Fibroblast of skin of scalp (primary cell): ENCODE measurements around the gene BUB3.

Experiments used
- DNase-seq: peaks from one replicate; pipeline ENCODE4 v3.0.0-alpha.2; 2013

The BUB3 gene

DNA sequence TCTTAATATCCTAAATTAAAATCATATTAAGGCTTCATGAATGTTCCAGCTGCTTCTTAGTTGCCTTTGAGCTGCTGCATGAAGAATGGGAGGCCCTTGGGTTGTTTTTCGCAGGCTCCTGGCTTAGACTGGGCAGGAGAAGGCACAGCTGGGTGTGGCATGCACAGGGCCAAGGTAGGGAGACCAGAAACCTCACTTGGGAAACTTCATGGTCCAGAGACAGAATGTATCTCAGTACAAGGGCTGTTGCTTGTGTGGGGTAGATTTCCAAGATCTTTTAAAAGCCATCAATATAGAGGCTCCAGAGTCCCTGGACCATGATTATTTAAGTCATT lies 49.9 kb downstream of the BUB3 start:
- no peak for DNase-seq

DNA sequence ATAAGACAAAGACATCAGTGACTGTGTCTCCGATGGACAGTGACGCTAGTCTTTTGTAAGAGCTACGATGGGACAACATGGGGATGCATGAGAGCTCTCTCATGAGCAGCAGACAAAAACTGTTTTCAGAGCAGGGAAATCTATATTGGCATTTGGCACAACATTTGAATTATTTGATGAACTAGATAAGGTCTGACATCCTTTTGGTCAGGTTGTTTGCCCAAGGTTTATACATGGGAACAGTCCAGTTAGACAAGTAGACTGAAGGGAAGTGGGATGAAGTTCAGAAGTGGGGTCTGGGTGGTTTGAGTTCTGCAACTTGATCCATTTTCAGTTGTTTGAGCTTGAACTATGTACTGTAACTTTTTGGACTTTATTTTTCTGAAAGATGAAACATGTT lies 50.8 kb downstream of the BUB3 start:
- no peak for DNase-seq

DNA sequence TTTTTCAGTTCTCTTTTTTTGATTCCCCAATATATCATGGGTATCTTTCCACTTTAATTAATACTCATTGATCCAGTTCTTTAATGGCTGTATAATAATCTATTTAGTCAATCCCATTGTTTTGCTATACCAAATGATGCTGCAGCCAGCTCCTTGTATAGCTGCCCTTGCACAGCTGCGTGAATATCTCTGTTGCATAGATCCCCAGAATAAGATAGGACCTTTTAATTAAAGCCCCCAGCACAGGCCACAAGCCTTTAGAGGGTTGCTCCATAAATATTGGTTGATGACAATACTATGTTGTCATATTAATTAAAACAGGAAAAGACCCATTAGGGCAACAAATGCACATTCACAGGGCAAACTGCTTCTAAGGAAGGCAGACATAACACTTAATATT lies 57.9 kb downstream of the BUB3 start:
- no peak for DNase-seq

DNA sequence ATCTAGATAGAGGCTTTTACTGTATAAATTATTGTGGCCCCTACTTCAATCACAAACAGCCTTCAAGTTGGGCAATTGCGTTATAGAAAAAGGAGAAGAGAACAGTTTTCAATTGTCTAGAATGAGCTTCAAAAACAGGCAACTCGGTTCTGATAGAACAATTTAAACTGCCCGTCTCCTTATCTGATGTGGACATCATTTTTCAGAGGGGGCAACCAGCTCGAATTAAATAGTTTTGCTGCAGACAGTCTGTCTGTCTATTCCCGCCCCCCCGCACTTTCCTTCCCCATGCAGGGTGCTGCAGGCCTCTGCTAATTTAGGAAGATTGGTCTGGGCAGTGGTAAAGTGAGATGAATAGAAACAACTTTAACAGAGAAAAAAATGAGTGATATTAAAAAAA lies 58.4 kb downstream of the BUB3 start:
- no peak for DNase-seq

DNA sequence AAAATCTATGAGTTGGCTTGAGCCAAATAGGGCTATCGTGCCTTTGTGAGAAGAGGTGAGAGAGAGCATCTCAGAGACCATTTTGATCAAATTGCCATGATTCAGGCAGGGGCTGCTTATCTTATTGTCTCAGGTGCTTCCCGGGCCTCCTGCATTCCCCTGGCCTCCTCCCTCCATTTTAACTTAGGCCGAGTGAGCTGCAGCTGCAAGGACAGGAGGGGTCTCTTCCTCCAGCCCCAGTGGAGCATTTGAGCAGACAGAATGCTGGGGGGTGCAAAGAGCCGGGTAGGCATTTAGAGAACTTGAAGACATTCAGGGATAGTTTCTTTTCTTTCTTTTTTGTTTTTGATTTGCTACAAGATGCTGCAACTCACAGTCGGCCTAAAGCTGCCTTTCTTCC lies 59.0 kb downstream of the BUB3 start:
- no peak for DNase-seq
